GM12878 (cell line): ENCODE measurements around the gene CGB5. TPM values are rescaled to one million over a fixed set of nuclear protein-coding genes. Genes with fewer than 3 reads are reported as not detected.

ENCODE experiments used
- ATAC-seq: fragments of 200-7000 bp; cut with Tn5 transposase; 3 replicates; pipeline ENCODE4 v1.9.1; 2020; ENCODE audit warnings: mild to moderate bottlenecking, moderate library complexity
- BruUV-seq: library from RNA; stranded (reverse); fragments of 400-500 nt; replicated peaks from 2 replicates; lab custom pipeline; 2021; lab: Mats Ljungman, UMichigan
- CTCF ChIA-PET: fragments of 300-600 bp; sonication (Branson Sonifier 250); formaldehyde crosslinking; extraction: SDS; loops from one replicate; lab custom pipeline; 2021; ENCODE audit warnings: inconsistent platforms; lab: Yijun Ruan, JAX
- POLR2A ChIA-PET: fragments of 350-600 bp; formaldehyde crosslinking; extraction: SDS; loops from one replicate; lab custom pipeline; 2021; ENCODE audit warnings: inconsistent platforms; lab: Charles Lee
- RAD21 ChIA-PET: fragments of 300-600 bp; sonication (Branson Sonifier 250); formaldehyde crosslinking; loops from one replicate; lab custom pipeline; 2023; ENCODE audit warnings: antibody characterized with exemption; ENCODE audit not compliant: unreplicated experiment; lab: Charles Lee
- SMC1A ChIA-PET: fragments of 300-600 bp; sonication (Branson Sonifier 250); formaldehyde crosslinking; loops from one replicate; lab custom pipeline; 2023; ENCODE audit not compliant: unreplicated experiment, uncharacterized antibody; lab: Charles Lee
- DNase-seq: peaks from one replicate; pipeline ENCODE4 v3.0.0-alpha.2; 2011; ENCODE audit warnings: low read depth, low spot score
- FAIRE-seq: peaks from 3 replicates; lab custom pipeline; 2011; peaks lifted over from hg19 to GRCh38; lab: Jason Lieb, UNC
- H2AFZ ChIP-seq: 2 replicates; pipeline ENCODE4 v1.6.0; 2011; ENCODE audit warnings: low read depth, low read length, control low read depth; ENCODE audit not compliant: control insufficient read depth
- H3K27ac ChIP-seq: 2 replicates; pipeline ENCODE4 v1.5.1; 2011; ENCODE audit warnings: control low read depth; ENCODE audit not compliant: control insufficient read depth, insufficient read depth
- H3K27me3 ChIP-seq, 2 experiments: replicated peaks in 1 of 2; 2 replicates each; pipeline versions ENCODE4 v1.6.0 to v1.6.1; 2011; ENCODE audit warnings: low read length in 1 of 2; ENCODE audit not compliant: control insufficient read depth in 2 of 2, insufficient read depth in 2 of 2
- H3K36me3 ChIP-seq, 2 experiments: 2 replicates each; pipeline ENCODE4 v1.5.1; 2011; ENCODE audit warnings: low read length in 1 of 2; ENCODE audit not compliant: control insufficient read depth in 2 of 2, insufficient read depth in 2 of 2
- H3K4me1 ChIP-seq: 2 replicates; pipeline ENCODE4 v1.6.1; 2011; ENCODE audit warnings: mild to moderate bottlenecking, low read length, moderate library complexity, mixed read lengths; ENCODE audit not compliant: control insufficient read depth, insufficient read depth
- H3K4me2 ChIP-seq: 2 replicates; pipeline ENCODE4 v1.6.0; 2011; ENCODE audit warnings: control low read depth; ENCODE audit not compliant: control insufficient read depth, insufficient read depth
- H3K4me3 ChIP-seq: fragments of 200-600 bp; sonication (generic); 2 replicates; pipeline ENCODE4 v1.5.1; 2016
- H3K79me2 ChIP-seq: 2 replicates; pipeline ENCODE4 v1.6.0; 2011; ENCODE audit warnings: low read length; ENCODE audit not compliant: control insufficient read depth, insufficient read depth
- H3K9ac ChIP-seq: 2 replicates; pipeline ENCODE4 v1.8.0; 2011; ENCODE audit warnings: low read length, control low read depth, mixed read lengths; ENCODE audit not compliant: control insufficient read depth, insufficient read depth
- H3K9me3 ChIP-seq: replicated peaks from 3 replicates; pipeline ENCODE4 v1.5.1; 2011; ENCODE audit warnings: mild to moderate bottlenecking, low read length; ENCODE audit not compliant: control insufficient read depth, insufficient read depth
- H4K20me1 ChIP-seq: 2 replicates; pipeline ENCODE4 v1.6.0; 2011; ENCODE audit not compliant: control insufficient read depth, insufficient read depth
- ETV6 ChIP-seq, 2 experiments: fragments of 450-650 bp in 1 of 2; IDR thresholded peaks in 1 of 2; conservative IDR thresholded peaks in 1 of 2; 2 replicates each; pipeline ENCODE4 v1.6.1; 2014; ENCODE audit warnings: antibody characterized with exemption in 1 of 2, borderline replicate concordance in 1 of 2, low read depth in 1 of 2, mild to moderate bottlenecking in 1 of 2, moderate library complexity in 1 of 2
- IKZF2 ChIP-seq, 2 experiments: fragments of 450-650 bp; IDR thresholded peaks; 2 replicates each; pipeline ENCODE4 v1.6.1; 2017; ENCODE audit warnings: mild to moderate bottlenecking in 2 of 2, moderate library complexity in 2 of 2
- NFXL1 ChIP-seq: fragments of 450-650 bp; IDR thresholded peaks from 2 replicates; pipeline ENCODE4 v1.6.1; 2017; ENCODE audit warnings: antibody characterized with exemption, mild to moderate bottlenecking, borderline replicate concordance
- RAD21 ChIP-seq: IDR thresholded peaks from 2 replicates; pipeline ENCODE4 v1.6.1; 2011; ENCODE audit warnings: mild to moderate bottlenecking, low read depth, low read length, moderate library complexity; ENCODE audit not compliant: insufficient read depth
- SMC3 ChIP-seq: IDR thresholded peaks from 2 replicates; pipeline ENCODE4 v1.6.1; 2011; ENCODE audit warnings: low read length, improper control_type of control experiment, borderline replicate concordance
- TCF3 ChIP-seq: IDR thresholded peaks from 2 replicates; pipeline ENCODE4 v1.6.1; 2012; ENCODE audit warnings: low read depth, mild to moderate bottlenecking, low read length, borderline replicate concordance; ENCODE audit not compliant: insufficient read depth
- ZNF24 ChIP-seq: fragments of 450-650 bp; IDR thresholded peaks from 2 replicates; pipeline ENCODE4 v1.6.1; 2017; ENCODE audit warnings: antibody characterized with exemption, mild to moderate bottlenecking
- WGBS: methylation state at CpG from one replicate; pipeline ENCODE4 v1.1.6; 2016; ENCODE audit warnings: low lambda C conversion rate; ENCODE audit not compliant: insufficient replicate concordance, insufficient coverage; ENCODE audit errors: missing lambda C conversion rate; 5-methylcytosine and 5-hydroxymethylcytosine counted together
- in situ Hi-C: fragments of 300-500 bp; cut with MboI; formaldehyde crosslinking; loops from 9 replicates; pipeline ENCODE4 v1.14.3; 2018; ENCODE audit warnings: mixed read lengths
- intact Hi-C: fragments of 100-400 bp; cut with micrococcal nuclease; formaldehyde crosslinking; loops from one replicate; pipeline ENCODE4 v1.14.2; 2022; ENCODE audit not compliant: unreplicated experiment
- polyA plus RNA-seq, 11 experiments: library from polyadenylated mRNA; depleted of rRNA in 4 of 11; unstranded in 6 of 11; stranded (reverse) in 5 of 11; fragments of >200 nt; fragmentation: Nextera tagmentation in 4 of 11; fragmentation: Illumina TruSeq in 1 of 11; extraction: Ambion mirVana in 4 of 11; extraction: Trizol in 1 of 11; gene quantifications; 1 replicate in 1 of 11; 2 replicates in 10 of 11; pipeline versions ENCODE4 v1.2.1 to v1.2.3, GENCODE V29; 2011 to 2016; ENCODE audit warnings: inconsistent platforms in 2 of 11, missing spikeins in 2 of 11, low read depth in 1 of 11
- total RNA-seq, 4 experiments: library from RNA; depleted of rRNA in 3 of 4; stranded (reverse); fragments of >200 nt in 3 of 4; fragmentation: Illumina TruSeq in 1 of 4; extraction: Trizol in 1 of 4; gene quantifications; 2 replicates each; pipeline versions ENCODE4 v1.2.1 to v1.2.3, GENCODE V29; 2013 to 2021
- TF ChIP-seq, protein P1 (sequence below), 3 experiments: IDR thresholded peaks in 2 of 3; conservative IDR thresholded peaks in 1 of 3; 2 replicates each; pipeline ENCODE4 v1.5.1; 2011; ENCODE audit warnings: low read depth in 3 of 3, low read length in 3 of 3, mild to moderate bottlenecking in 3 of 3, control low read depth in 2 of 3, moderate library complexity in 2 of 3, inconsistent platforms in 1 of 3, mixed read lengths in 1 of 3; ENCODE audit not compliant: control insufficient read depth in 2 of 3, insufficient read depth in 1 of 3; ENCODE audit errors: extremely low read depth in 1 of 3

CGB5 gene
- total and polyA plus RNA-seq, 10 of the 15 experiments (the other 5 are each of a cell fraction or from before 2014, with no cell fraction given), result not detected

GRCh38 chr19:48999481-49000325 lies 43.9 kb upstream of the CGB5 start:
- no TSS peak for BruUV-seq
- no peaks in the 10 kb centered on the region for H4K20me1 ChIP-seq
- H3K9me3 ChIP-seq, result no peaks in the 10 kb centered on the region
- intact Hi-C loops (no loop called here), in situ Hi-C loops (no loop called here)
- H2AFZ ChIP-seq, result no peak overlapping the region
- DNase-seq (no peak), FAIRE-seq (peak; percentile 13), ATAC-seq (peak; percentile 84)
- peaks cover 4% of the 10 kb centered on the region in 2 experiments for H3K36me3 ChIP-seq
- H3K27ac ChIP-seq, result no peak overlapping the region
- ChIA-PET RAD21 (interaction anchor here (0.6 to 0.9 kb wide), 2 partner anchors 209 to 224 kb away, joined by 3 read pairs; no protein-coding TSS in a partner anchor), POLR2A (no interaction called here), SMC1A (interaction anchor here (0.9 to 1.4 kb wide), 2 partner anchors 199 to 209 kb away, joined by 4 to 6 read pairs; no protein-coding TSS in a partner anchor), CTCF (interaction anchor here (0.9 to 3.1 kb wide), 7 partner anchors 8 to 354 kb away, joined by 3 to 16 read pairs (median 4); partner anchors contain the start of gene CA11)
- TF ChIP-seq IKZF2 (IDR thresholded peaks at IDR 0.05) (no peak), TCF3 (no peak), RAD21 (peak; percentile 38), ETV6 (conservative IDR thresholded peaks at IDR 0.05 in 1 of 2, IDR thresholded peaks at IDR 0.05 in 1 of 2; ENCODE audit: borderline replicate concordance in 1 of 2, low read depth in 1 of 2) (no peak), ZNF24 (peak; percentile 77), NFXL1 (no peak), SMC3 (peak; percentile 49; the same call in 1 of the 2 replicates)
- TF ChIP-seq, protein P1, sequence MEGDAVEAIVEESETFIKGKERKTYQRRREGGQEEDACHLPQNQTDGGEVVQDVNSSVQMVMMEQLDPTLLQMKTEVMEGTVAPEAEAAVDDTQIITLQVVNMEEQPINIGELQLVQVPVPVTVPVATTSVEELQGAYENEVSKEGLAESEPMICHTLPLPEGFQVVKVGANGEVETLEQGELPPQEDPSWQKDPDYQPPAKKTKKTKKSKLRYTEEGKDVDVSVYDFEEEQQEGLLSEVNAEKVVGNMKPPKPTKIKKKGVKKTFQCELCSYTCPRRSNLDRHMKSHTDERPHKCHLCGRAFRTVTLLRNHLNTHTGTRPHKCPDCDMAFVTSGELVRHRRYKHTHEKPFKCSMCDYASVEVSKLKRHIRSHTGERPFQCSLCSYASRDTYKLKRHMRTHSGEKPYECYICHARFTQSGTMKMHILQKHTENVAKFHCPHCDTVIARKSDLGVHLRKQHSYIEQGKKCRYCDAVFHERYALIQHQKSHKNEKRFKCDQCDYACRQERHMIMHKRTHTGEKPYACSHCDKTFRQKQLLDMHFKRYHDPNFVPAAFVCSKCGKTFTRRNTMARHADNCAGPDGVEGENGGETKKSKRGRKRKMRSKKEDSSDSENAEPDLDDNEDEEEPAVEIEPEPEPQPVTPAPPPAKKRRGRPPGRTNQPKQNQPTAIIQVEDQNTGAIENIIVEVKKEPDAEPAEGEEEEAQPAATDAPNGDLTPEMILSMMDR (IDR thresholded peaks at IDR 0.05 in 2 of 3, conservative IDR thresholded peaks at IDR 0.05 in 1 of 3; ENCODE audit: control insufficient read depth in 2 of 3, extremely low read depth in 1 of 3, insufficient read depth in 1 of 3, low read depth in 3 of 3, low read length in 3 of 3), result peak; percentile 43 to 81 (median 65)
- no peaks in the 10 kb centered on the region for H3K4me1 ChIP-seq
- H3K4me3 ChIP-seq, result no peak overlapping the region
- H3K79me2 ChIP-seq, result peaks cover 16% of the 10 kb centered on the region
- 43% methylated on average over 16 of the region's 16 CpGs for WGBS
- no peak overlapping the region for H3K4me2 ChIP-seq
- H3K9ac ChIP-seq, result no peak overlapping the region
- H3K27me3 ChIP-seq, result no peaks in the 10 kb centered on the region
